ENCODE data around the gene PPP2R5C. TPM values are rescaled to one million over a fixed set of nuclear protein-coding genes. Genes with fewer than 3 reads are reported as not detected.

The PPP2R5C gene
- total RNA-seq, 1 experiment from 2014 or later: 96.1 TPM

DNA sequence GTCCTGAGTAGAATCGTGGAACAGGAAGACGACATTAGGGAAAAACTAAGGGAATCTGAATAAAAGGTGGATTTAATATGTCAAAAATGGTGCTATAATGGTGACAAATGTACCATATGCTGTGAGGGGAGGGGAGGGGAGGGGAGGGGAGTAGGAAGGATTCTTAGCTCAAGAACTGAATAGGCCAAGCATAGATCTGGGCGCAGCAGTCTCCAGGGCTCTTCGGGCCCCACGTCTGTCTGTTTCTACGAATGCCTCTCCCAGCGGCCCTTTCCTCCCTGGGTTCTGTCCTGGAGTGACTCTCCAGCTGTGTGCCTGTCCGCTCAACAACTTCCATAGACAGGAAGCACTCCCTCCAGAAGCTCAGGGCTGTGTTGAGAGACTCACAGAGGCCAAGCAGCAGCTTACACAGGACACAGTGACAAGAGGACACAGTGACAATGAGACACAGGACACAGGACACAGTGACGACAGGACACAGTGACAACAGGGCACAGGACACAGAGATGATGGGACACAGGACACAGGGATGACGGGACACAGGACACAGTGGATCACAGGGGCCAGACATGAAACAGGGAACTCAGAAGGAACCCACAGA, 42.4 kb upstream of the PPP2R5C start:
- peaks cover 18% of the 10 kb centered on the region for H3K4me1 ChIP-seq (ENCODE audit: insufficient read depth, low read length)
- ATAC-seq: no peak
- no peak for DNase-seq
- H3K36me3 ChIP-seq (ENCODE audit: low read depth, low read length): no peaks in the 10 kb centered on the region
- no peaks in the 10 kb centered on the region for H3K27me3 ChIP-seq (ENCODE audit: low read length)
- H4K20me1 ChIP-seq (ENCODE audit: low read length): no peaks in the 10 kb centered on the region
- H3K79me2 ChIP-seq (ENCODE audit: low read length): no peaks in the 10 kb centered on the region
- no peaks in the 10 kb centered on the region for H3K9me3 ChIP-seq (ENCODE audit: low read length)
- H3K9ac ChIP-seq (ENCODE audit: low read length): no peak overlapping the region
- H3F3A ChIP-seq (ENCODE audit: low read length, unreplicated experiment): no peaks in the 10 kb centered on the region
- POLR2A ChIA-PET (ENCODE audit: unreplicated experiment): no interaction called here
- H3K9me2 ChIP-seq (replicated peaks; ENCODE audit: low read length): no peaks in the 10 kb centered on the region
- H3K4me3 ChIP-seq (ENCODE audit: low read length): no peak overlapping the region
- CTCF ChIA-PET: no interaction called here
- H3K27ac ChIP-seq (ENCODE audit: low read length): no peak overlapping the region
- no peak overlapping the region for H2AFZ ChIP-seq (ENCODE audit: low read length)
- no peak overlapping the region for H3K4me2 ChIP-seq (ENCODE audit: low read length)
- TF ChIP-seq EZH2phosphoT487 (IDR thresholded peaks at IDR 0.05; ENCODE audit: borderline replicate concordance, low read length): no peak
- no peak for TF ChIP-seq EZH2 (IDR thresholded peaks at IDR 0.05; ENCODE audit: low read length, unreplicated experiment)
- TF ChIP-seq, protein P1, sequence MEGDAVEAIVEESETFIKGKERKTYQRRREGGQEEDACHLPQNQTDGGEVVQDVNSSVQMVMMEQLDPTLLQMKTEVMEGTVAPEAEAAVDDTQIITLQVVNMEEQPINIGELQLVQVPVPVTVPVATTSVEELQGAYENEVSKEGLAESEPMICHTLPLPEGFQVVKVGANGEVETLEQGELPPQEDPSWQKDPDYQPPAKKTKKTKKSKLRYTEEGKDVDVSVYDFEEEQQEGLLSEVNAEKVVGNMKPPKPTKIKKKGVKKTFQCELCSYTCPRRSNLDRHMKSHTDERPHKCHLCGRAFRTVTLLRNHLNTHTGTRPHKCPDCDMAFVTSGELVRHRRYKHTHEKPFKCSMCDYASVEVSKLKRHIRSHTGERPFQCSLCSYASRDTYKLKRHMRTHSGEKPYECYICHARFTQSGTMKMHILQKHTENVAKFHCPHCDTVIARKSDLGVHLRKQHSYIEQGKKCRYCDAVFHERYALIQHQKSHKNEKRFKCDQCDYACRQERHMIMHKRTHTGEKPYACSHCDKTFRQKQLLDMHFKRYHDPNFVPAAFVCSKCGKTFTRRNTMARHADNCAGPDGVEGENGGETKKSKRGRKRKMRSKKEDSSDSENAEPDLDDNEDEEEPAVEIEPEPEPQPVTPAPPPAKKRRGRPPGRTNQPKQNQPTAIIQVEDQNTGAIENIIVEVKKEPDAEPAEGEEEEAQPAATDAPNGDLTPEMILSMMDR (conservative IDR thresholded peaks at IDR 0.05; ENCODE audit: low read depth, low read length): no peak
- BruUV-seq (replicated peaks): no TSS peak
- intact Hi-C loops (cut with micrococcal nuclease): no loop called here

DNA sequence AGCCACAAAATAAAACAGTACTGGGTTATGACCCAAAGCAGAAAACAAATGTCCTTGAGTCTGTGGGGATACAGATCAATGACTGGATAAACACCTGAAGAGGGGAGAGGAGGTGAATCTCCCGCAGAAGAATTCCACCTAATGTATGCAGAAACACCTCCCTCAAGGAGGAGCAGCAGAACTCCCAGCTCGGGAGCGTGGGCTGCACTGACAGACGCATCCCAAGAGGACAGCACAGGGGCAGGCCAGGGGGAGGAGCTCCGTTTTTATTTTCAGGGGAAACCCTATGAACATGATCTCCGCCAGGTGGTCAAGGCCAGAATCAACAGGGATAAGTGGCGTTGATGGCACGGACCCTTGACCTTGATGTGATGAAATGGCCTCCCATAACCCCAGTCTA, 41.8 kb upstream of the PPP2R5C start:
- no peak overlapping the region for H2AFZ ChIP-seq (ENCODE audit: low read length)
- H3K9me2 ChIP-seq (replicated peaks; ENCODE audit: low read length): no peaks in the 10 kb centered on the region
- no TSS peak for BruUV-seq (replicated peaks)
- TF ChIP-seq EZH2 (IDR thresholded peaks at IDR 0.05; ENCODE audit: low read length, unreplicated experiment): no peak
- no peaks in the 10 kb centered on the region for H3K9me3 ChIP-seq (ENCODE audit: low read length)
- H3K4me3 ChIP-seq (ENCODE audit: low read length): no peak overlapping the region
- ChIA-PET CTCF (no interaction called here), POLR2A (ENCODE audit: unreplicated experiment) (no interaction called here)
- no peaks in the 10 kb centered on the region for H3K79me2 ChIP-seq (ENCODE audit: low read length)
- no peak for DNase-seq
- no peaks in the 10 kb centered on the region for H3F3A ChIP-seq (ENCODE audit: low read length, unreplicated experiment)
- no peak overlapping the region for H3K9ac ChIP-seq (ENCODE audit: low read length)
- H3K36me3 ChIP-seq (ENCODE audit: low read depth, low read length): no peaks in the 10 kb centered on the region
- no peaks in the 10 kb centered on the region for H3K27me3 ChIP-seq (ENCODE audit: low read length)
- no peak for ATAC-seq
- H3K27ac ChIP-seq (ENCODE audit: low read length): no peak overlapping the region
- peaks cover 18% of the 10 kb centered on the region for H3K4me1 ChIP-seq (ENCODE audit: insufficient read depth, low read length)
- no peak overlapping the region for H3K4me2 ChIP-seq (ENCODE audit: low read length)
- intact Hi-C loops (cut with micrococcal nuclease): no loop called here
- H4K20me1 ChIP-seq (ENCODE audit: low read length): no peaks in the 10 kb centered on the region

DNA sequence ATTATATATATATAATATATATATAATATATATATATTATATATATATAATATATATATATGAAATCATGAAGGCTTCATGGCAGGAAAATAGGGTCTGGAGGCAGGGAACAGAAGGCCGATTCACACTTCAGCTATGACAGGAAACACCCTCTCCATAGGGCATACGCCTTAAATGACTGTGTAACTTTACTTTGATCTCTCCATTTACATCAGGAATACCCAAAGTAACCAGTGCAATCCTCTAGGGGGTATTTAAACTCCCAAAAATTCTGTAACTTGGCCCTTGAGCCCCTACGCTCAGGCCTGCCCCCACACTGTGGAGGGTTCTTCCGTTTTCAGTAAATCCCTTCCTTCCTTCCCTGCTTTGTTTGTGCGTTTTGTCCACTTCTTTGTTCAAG, 40.4 kb upstream of the PPP2R5C start:
- Histone ChIP-seq H3F3A (ENCODE audit: low read length, unreplicated experiment) (no peaks in the 10 kb centered on the region), H3K4me2 (ENCODE audit: low read length) (peak overlapping the region; percentile 70), H3K36me3 (ENCODE audit: low read depth, low read length) (no peaks in the 10 kb centered on the region), H3K27ac (ENCODE audit: low read length) (peak overlapping the region; percentile 88), H3K9me2 (replicated peaks; ENCODE audit: low read length) (no peaks in the 10 kb centered on the region), H2AFZ (ENCODE audit: low read length) (no peak overlapping the region), H3K4me3 (ENCODE audit: low read length) (peak overlapping the region; percentile 42; the same call in 1 of the 2 replicates), H3K9me3 (ENCODE audit: low read length) (no peaks in the 10 kb centered on the region), H3K9ac (ENCODE audit: low read length) (peak overlapping the region; percentile 69), H3K27me3 (ENCODE audit: low read length) (no peaks in the 10 kb centered on the region), H3K4me1 (ENCODE audit: insufficient read depth, low read length) (peaks cover 18% of the 10 kb centered on the region), H4K20me1 (ENCODE audit: low read length) (no peaks in the 10 kb centered on the region), H3K79me2 (ENCODE audit: low read length) (no peaks in the 10 kb centered on the region)
- intact Hi-C loops (cut with micrococcal nuclease): no loop called here
- no TSS peak for BruUV-seq (replicated peaks)
- TF ChIP-seq EZH2 (IDR thresholded peaks at IDR 0.05; ENCODE audit: low read length, unreplicated experiment) (no peak), EZH2phosphoT487 (IDR thresholded peaks at IDR 0.05; ENCODE audit: borderline replicate concordance, low read length) (no peak)
- TF ChIP-seq, protein P1 (conservative IDR thresholded peaks at IDR 0.05; ENCODE audit: low read depth, low read length): no peak
- CTCF ChIA-PET: interaction anchor here (0.9 kb wide), 1 partner anchor 10 kb away, joined by 4 read pairs; no protein-coding TSS in a partner anchor
- ATAC-seq: no peak
- no peak for DNase-seq
- POLR2A ChIA-PET (ENCODE audit: unreplicated experiment): interaction anchor here (1.5 kb wide), 1 partner anchor 10 kb away, joined by 7 read pairs; no protein-coding TSS in a partner anchor
